KOPT-K1 (cell line): ENCODE measurements around the gene MTHFD1.
"Not testable (repeated sequence)": the region's sequence is repeated elsewhere in the genome, so short reads cannot be mapped to it uniquely, and the experiment has no call there.

Source experiments
- H3K27ac ChIP-seq: fragments of 200-600 bp; sonication (generic); 2 replicates; pipeline ENCODE4 v1.5.1; 2016; ENCODE audit warnings: antibody characterized with exemption, mild to moderate bottlenecking, low read depth, low read length; ENCODE audit not compliant: poor library complexity, severe bottlenecking
- H3K36me3 ChIP-seq: fragments of 200-600 bp; sonication (generic); 2 replicates; pipeline ENCODE4 v1.5.1; 2017; ENCODE audit warnings: antibody characterized with exemption, mild to moderate bottlenecking, low read length, moderate library complexity; ENCODE audit not compliant: insufficient read depth
- H3K9me3 ChIP-seq: fragments of 200-600 bp; sonication (generic); 2 replicates; pipeline ENCODE4 v1.5.1; 2017; ENCODE audit warnings: antibody characterized with exemption, low read length, mild to moderate bottlenecking; ENCODE audit not compliant: insufficient read depth, poor library complexity, severe bottlenecking

Gene MTHFD1

DNA sequence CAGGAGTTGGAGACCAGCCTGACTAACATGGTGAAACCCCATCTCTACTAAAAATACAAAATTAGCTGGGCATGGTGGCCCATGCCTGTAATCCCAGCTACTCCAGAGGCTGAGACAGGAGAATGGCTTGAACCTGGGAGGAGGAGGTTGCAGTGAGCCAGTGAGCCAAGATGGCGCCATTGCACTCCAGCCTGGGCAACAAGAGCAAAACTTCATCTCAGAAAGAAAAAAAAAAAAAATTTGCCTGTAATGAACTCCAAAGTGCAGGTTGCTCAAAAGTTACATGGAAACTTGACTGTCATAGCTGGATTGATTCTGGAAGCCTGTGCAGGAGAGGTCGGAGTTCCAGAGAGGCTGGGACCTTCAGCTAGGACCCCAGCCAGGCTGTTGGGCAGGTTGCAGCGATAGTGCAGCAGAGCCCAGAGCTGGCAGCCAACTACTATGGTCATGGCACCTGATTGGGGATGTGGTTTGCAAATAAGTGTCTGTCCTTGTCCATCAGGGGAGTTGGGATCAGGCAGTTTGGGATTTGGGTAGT, 5.1 kb downstream of the MTHFD1 start:
- H3K9me3 ChIP-seq, H3K27ac ChIP-seq: not testable (repeated sequence)
- peaks cover 62% of the 10 kb centered on the region for H3K36me3 ChIP-seq

DNA sequence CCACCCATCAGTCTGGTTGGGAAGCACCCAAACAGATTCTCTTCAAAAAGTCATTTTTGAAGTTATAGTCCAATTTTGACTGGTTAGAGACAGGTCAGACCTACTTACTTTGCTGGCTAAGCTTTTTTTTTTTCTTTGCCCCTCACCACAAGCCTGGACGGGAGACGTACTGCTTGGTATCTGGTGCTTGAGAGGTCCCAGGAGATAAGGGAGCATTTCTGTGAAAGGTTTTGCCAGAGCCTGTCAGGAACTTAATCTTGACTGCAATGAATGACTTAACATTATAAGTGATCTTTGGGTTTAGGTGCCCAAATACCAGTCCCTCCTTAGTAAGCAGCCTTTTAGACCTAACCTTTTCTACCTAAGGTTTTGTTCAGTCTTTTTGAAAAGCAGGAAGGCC, 6.3 kb downstream of the MTHFD1 start:
- no peaks in the 10 kb centered on the region for H3K9me3 ChIP-seq
- peak overlapping the region; percentile 2 for H3K27ac ChIP-seq
- H3K36me3 ChIP-seq: peaks cover 62% of the 10 kb centered on the region

GRCh38 chr14:64394977-64395633, 7.0 kb downstream of the MTHFD1 start:
- H3K9me3 ChIP-seq: no peaks in the 10 kb centered on the region
- H3K36me3 ChIP-seq: peaks cover 67% of the 10 kb centered on the region

DNA sequence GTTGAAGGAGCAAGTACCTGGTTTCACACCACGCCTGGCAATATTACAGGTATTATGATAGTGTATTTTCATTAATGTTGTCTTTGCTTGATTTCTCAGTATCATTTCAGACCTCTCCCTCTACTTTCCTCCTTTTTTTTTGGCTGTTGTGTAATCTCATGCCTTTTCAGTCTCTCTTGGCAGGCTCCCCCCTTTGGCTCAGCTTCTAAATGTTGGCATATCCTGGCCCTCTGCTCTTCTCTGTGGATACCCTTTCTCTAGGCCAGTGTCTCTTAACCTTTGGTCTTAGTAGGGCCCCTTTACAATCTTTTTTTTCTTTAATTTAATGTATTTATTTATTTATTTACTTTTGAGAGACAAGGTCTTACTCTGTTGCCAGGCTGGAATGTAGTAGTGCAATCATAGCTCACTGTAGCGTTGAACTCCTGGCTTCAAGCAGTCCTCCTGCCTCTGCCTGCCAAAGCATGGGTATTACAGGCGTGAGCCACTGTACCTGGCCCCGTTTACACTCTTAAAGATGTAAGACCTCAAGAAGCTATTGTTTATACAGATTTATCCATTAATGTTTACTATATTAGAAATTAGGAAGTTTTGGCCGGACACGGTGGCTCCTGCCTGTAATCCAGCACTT, 12.8 kb downstream of the MTHFD1 start:
- no peaks in the 10 kb centered on the region for H3K9me3 ChIP-seq
- H3K36me3 ChIP-seq: peaks cover 65% of the 10 kb centered on the region
- no peak overlapping the region for H3K27ac ChIP-seq

More at GRCh38 chr14:64394977-64395633, 7.0 kb downstream of the MTHFD1 start:
- no peak overlapping the region for H3K27ac ChIP-seq

DNA sequence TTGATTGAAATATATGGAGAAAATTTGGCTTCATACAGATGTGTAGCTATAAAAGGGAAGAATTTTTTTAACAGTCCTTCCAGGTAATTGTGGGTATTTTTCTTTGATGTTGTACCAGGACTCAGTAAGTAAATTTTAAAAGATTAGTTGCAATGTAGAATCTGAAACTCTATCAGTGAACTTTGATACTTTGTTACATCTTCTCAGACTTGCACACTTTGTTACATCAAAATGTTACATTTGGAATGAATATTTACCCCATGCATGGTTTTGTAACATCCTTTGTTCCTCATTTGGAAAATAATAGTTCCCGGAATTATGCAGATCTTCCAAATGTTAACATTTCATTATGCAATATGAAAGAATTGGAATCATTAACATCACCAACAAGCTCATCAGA, 13.8 kb downstream of the MTHFD1 start:
- Histone ChIP-seq H3K36me3 (peaks cover 72% of the 10 kb centered on the region), H3K9me3 (no peaks in the 10 kb centered on the region), H3K27ac (no peak overlapping the region)

GRCh38 chr14:64405295-64405694, 17.1 kb downstream of the MTHFD1 start:
- H3K9me3 ChIP-seq: no peaks in the 10 kb centered on the region
- H3K36me3 ChIP-seq: peaks cover 95% of the 10 kb centered on the region
- H3K27ac ChIP-seq: no peak overlapping the region

DNA sequence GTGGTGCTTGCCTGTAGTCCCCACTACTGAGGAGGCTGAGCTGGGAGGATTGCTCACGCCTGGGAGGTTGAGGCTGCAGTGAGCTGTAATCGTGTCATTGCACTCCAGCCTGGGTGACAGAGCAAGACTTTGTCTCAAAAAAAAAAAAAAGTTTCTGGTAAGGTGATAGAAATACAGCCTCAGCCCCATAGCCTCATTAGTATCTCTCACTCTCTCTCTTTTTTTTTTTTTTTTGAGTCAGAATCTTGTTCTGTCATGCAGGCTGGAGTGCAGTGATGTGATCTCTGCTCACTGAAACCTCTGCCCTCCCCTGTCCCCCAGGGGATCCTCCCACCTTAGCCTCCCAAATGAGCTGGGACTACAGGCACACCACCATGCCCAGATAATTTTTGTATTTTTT, 19.2 kb downstream of the MTHFD1 start:
- Histone ChIP-seq H3K27ac (no peak overlapping the region), H3K9me3 (no peaks in the 10 kb centered on the region), H3K36me3 (peaks cover 96% of the 10 kb centered on the region)

DNA sequence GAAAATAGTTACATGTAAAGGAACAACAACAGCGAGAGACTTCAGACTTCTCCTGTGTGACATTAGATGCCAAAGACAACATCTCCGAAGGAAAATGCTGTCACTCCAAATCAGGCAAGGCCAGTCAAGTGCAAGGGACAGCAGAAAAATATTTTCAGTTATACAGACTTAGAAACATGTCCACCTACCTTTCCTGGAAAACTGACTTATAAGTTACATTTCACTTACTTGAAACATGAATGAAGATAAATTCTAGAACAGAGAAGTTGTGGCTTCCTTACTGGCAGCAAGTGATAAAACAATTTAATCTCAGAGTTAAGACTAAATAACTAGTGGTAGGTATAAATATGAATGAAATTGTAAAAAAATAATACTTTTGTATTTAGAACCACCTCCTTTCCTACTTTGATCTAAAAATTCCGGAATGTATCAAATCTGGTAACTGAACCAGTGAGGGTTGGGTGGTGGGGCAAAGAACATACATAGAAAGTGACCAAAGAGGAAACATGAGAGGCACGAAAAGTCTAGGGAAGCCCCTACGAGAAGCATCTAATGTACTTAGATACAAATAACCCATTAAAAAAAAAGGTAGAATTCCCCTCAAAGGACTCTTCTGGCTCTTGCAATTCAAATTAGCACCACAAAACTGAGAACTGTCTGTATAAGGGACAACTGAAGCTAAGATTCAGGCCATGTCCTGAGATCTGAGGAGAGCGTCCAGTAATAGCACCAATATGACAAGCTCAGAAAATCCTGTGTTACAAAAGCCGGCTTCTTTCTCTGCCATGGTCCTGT, 21.2 kb downstream of the MTHFD1 start:
- Histone ChIP-seq H3K36me3 (peaks cover 96% of the 10 kb centered on the region), H3K9me3 (no peaks in the 10 kb centered on the region), H3K27ac (no peak overlapping the region)

DNA sequence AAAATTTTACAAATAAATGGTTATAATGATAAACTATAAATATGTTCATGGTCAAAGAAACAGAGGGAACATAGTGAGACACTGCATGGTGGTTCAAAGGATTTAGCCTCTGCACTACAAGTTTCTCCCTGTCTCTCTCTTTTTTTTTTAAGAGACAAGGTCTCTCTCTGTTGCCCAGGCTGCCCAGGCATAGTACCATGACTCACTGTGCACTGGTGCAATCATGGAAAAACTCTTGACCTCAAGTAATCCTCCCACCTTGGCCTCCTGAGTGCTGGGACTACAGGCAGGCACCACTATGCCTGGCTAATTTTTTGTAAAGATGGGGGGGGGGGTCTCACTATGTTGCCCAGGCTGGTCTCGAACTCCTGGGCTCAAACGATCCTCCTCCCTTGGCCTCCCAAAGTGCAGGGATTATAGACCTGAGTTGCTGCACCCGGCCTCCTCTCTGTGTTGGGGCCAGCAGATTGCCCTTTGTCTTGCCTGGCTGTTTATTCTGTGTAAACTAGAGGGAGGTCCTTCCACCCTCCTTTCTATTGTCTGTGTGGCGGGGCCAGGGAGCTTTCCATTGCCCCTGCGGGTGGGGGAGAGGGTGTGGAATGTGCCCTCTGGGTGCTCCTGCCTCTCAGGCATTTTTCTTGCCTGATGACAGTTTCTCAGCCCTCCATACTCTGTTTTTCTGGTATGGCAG, 22.1 kb downstream of the MTHFD1 start:
- Histone ChIP-seq H3K36me3 (peaks cover 95% of the 10 kb centered on the region), H3K27ac (no peak overlapping the region), H3K9me3 (no peaks in the 10 kb centered on the region)

DNA sequence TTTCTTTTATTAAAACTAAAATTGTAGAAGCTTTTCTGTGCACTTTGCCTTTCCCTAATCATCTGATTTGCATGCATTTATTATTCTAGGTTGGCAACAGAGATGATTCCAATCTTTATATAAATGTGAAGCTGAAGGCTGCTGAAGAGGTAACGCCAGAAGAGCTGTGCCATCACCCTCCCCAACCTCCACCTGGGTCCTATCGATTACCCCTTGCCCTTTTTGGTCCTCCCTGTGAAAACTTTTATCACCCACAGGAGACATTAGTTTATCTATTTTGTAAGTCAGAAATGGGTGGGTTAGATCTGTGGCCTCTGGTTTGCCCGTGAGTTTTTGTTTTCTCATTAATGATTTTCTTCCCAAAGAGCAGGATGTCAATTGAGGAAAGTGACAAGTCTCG, 22.8 kb downstream of the MTHFD1 start:
- H3K36me3 ChIP-seq: peaks cover 97% of the 10 kb centered on the region
- no peak overlapping the region for H3K27ac ChIP-seq
- H3K9me3 ChIP-seq: no peaks in the 10 kb centered on the region

GRCh38 chr14:64412237-64412636, 24.1 kb downstream of the MTHFD1 start:
- H3K27ac ChIP-seq: no peak overlapping the region
- H3K36me3 ChIP-seq: peaks cover 99% of the 10 kb centered on the region
- H3K9me3 ChIP-seq: no peaks in the 10 kb centered on the region

DNA sequence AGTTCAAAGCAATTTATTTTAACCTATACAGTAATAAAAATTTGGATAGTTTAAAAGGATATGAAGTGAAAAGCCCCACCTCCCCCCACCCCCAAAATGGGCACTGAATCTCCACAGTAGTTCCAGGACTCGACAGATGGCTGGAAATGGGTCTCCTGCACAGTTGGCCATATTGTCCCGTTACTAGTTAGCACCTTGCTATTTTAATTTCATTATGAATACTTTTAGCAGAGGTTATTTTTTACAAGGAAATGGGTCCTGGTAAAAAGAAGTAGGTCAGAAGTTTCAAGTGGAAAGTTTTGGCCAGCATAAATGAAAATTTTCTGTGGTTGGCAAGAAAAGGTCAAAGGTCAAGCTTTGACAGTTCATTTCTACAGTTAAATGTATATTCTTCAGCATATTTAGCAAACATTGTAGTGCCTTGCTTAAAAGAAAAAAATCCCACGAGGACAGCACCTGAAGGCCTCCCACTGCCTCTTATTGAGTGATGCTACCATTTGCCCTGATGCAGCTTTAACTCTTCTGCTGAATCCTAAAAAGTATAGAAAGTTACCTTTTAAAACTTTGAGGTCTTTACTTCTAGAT, 28.3 kb downstream of the MTHFD1 start:
- peaks cover 99% of the 10 kb centered on the region for H3K36me3 ChIP-seq
- no peak overlapping the region for H3K27ac ChIP-seq
- H3K9me3 ChIP-seq: no peaks in the 10 kb centered on the region

- H3K36me3 ChIP-seq: peaks cover 98% of the 10 kb centered on the region
- H3K27ac ChIP-seq: no peak overlapping the region
- no peaks in the 10 kb centered on the region for H3K9me3 ChIP-seq
Observed at GRCh38 chr14:64417055-64417770, 29.1 kb downstream of the MTHFD1 start.

- Histone ChIP-seq H3K36me3 (peaks cover 98% of the 10 kb centered on the region), H3K27ac (no peak overlapping the region), H3K9me3 (no peaks in the 10 kb centered on the region)
Observed at GRCh38 chr14:64417771-64418125, 29.6 kb downstream of the MTHFD1 start.
